NCI-H1930 (cell line): ENCODE results near the gene ADRB2.
"Not testable (repeated sequence)": the region's sequence is repeated elsewhere in the genome, so short reads cannot be mapped to it uniquely, and the experiment has no call there.

ENCODE experiments used
- DNase-seq, 2 experiments: peaks; one replicate each; lab custom pipeline; 2025; lab: John Stamatoyannopoulos, UW

The ADRB2 gene

DNA sequence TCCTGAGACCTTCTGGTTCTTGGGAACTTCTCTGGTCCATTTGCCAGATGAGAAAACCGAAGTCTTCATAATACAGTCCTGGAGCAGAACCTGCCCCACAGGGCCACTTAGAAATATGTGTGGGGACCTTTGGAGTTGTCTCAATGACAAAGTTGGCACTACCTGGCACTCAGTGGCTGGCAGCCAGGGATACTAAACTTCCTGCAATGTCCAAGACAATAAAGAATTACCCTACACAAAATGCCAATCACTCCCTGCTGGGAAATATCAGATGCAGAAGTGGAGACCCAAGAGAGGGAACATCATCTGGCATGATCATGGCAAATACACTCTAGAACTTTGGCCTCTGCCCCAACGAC, 29.6 kb downstream of the ADRB2 start:
- no peak for DNase-seq

- DNase-seq, result no peak
Measured at GRCh38 chr5:148856424-148856823, 30.0 kb downstream of the ADRB2 start.

- no peak for DNase-seq
Measured at GRCh38 chr5:148857474-148857873, 31.1 kb downstream of the ADRB2 start.

- no peak for DNase-seq
Measured at GRCh38 chr5:148858106-148858505, 31.7 kb downstream of the ADRB2 start.

DNA sequence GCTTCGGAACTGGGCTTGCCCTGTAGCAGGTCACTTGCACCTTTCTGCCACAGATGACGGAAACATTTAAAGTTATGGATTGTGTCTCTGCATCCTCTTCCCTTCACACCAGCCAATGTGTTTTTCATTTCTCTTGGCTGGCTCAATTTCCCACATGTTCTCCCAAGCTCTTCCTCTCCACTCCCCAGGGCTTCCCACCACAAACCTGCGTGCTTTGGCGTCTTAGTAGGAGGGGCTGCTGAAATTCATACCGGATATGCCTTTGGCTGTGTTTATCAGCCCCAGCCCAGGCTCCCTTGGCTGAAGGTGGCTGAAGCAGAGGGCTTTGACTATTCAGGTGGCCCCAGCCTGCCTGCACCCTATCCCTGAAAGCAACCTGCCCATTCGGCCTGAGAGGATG, 32.1 kb downstream of the ADRB2 start:
- DNase-seq, result no peak

DNA sequence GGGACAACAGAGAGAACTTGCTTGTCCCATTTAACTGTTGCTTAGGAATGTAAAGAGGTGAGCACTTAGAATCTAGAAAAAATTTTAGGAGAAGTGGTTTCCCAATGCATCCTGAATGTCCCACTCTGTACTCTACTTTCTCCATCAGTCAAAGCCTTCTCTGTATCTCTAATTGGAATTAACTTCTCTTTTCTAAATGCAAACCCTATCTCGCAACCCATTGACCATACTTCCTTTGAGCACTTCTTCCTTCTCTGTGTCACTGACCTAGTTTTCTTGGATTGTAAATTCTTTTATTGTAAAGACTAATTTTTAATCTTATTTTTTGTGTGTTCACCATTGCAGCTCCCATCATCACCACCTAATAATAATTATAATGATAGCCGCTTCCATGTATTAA, 33.3 kb downstream of the ADRB2 start:
- DNase-seq, result no peak

GRCh38 chr5:148860599-148860998, 34.2 kb downstream of the ADRB2 start:
- DNase-seq, result no peak

DNA sequence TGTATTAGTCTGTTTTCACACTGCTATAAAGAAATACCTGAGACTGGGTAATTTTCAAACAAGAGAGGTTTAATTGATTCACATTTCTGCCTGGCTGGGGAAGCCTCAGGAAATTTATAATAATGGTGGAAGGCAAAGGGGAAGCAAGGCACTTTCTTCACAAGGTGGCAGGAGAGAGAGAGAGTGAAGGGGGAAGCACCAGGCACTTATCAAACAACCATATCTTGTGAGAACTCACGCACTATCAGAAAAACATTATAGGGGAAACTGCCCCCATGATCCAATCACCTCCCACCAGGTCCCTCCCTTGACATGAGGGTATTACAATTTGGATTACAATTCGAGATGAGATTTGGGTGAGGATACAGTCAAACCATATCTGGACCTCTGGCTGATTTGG, 34.7 kb downstream of the ADRB2 start:
- no peak for DNase-seq

DNA sequence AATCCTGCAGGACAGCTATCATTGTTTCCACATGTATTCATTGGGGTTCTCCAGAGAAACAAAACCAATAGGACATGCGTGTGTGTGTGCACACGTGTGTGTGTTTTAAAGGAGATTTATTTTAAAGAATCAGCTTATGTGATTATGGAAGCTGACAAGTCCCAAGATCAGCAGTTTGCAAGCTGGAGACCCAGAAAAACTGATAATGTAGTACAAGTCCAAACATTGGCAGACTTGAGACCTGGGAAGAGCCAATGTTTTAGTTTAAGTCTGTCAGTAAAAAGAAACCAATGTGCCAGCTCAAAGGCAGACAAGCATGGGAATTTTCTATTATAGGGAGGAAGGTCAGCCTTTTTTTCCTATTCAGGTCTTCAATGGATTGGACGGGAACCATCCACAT, 35.3 kb downstream of the ADRB2 start:
- DNase-seq, result no peak

- no peak for DNase-seq
Measured at GRCh38 chr5:148864113-148864841, 37.9 kb downstream of the ADRB2 start.

- no peak for DNase-seq
Measured at GRCh38 chr5:148866024-148866423, 39.6 kb downstream of the ADRB2 start.

GRCh38 chr5:148873120-148873519, 46.7 kb downstream of the ADRB2 start:
- DNase-seq, result no peak

DNA sequence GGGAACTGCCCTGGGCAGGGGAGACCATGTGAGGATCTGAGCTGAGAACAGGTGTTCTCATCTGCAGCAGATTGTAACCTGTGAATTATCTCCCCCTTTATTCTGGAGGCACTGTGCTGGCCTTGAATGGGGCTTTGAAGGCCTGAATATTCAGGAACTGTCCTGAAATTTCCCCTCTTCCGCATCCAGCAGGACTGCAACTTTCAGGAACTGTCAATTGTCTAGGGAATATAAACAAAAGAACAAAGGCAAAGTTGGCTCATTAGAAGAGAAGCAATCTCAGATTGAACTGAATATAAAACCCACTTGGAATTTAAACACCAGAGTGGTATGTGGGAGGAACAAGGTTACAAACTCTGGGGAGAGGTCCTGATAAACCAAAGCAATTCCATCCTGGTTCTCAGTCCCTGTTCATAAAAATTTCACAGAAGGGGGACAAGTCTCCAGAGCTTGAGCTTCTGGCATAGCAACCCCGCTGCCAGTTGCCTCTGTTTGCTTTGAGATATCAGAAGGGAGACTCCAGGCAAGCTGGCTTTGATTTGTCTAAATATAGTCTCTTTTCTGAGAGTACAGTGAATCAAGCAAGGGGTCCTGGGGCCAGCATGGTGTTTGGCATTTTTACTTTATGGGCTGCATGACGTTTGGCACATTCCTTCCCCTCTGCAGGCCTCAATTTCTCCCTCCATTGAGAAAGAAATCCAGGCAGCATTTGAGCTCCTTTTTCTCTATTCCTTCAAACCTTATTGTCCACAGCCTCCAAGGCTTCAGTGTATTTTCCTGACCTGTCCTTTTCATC, 47.5 kb downstream of the ADRB2 start:
- DNase-seq, result no peak

GRCh38 chr5:148875205-148875875, 48.9 kb downstream of the ADRB2 start:
- DNase-seq, result no peak

DNA sequence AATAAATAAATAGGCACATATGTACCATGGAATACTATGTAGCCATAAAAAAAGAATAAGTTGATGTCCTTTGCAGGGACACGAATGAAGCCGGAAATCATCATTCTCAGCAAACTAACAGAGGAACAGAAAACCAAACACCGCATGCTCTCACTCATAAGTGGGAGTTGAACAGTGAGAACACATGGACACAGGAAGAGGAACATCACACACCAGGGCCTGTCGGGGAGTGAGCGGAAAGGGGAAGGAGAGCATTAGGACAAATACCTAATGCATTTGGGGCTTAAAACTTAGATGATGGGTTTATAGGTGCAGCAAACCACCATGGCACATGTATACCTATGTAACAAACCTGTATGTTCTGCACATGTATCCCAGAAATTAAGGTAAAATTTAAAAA, 51.0 kb downstream of the ADRB2 start:
- DNase-seq, result not testable (repeated sequence)
